H1 (cell line): Measurements from ENCODE around the gene PITX3. TPM values are rescaled to one million over a fixed set of nuclear protein-coding genes. Genes with fewer than 3 reads are reported as not detected.
A peak's percentile ranks its signal among the peaks of the same experiment; 100 is the strongest.

Experiments used
- CTCF ChIA-PET: fragments of 300-600 bp; sonication (Branson Sonifier 250); formaldehyde crosslinking; loops from one replicate; lab custom pipeline; 2021; ENCODE audit not compliant: partially characterized antibody; lab: Charles Lee
- POLR2A ChIA-PET: fragments of 300-600 bp; sonication (Branson Sonifier 250); formaldehyde crosslinking; loops from one replicate; lab custom pipeline; 2021; ENCODE audit warnings: inconsistent platforms; ENCODE audit not compliant: partially characterized antibody; lab: Charles Lee
- DNase-seq, 2 experiments: peaks; one replicate each; pipeline versions ENCODE4 v3.0.0 to v3.0.0-alpha.2; 2010 to 2022; ENCODE audit warnings: low spot score in 2 of 2, low read depth in 1 of 2, mixed read lengths in 1 of 2
- FAIRE-seq: peaks from 2 replicates; lab custom pipeline; 2011; peaks lifted over from hg19 to GRCh38; lab: Jason Lieb, UNC
- H2AFZ ChIP-seq: 2 replicates; pipeline ENCODE4 v1.8.1; 2012; ENCODE audit warnings: low read length, inconsistent platforms
- H2AK5ac ChIP-seq: 2 replicates; pipeline ENCODE4 v1.6.1; 2013; ENCODE audit warnings: low read depth, low read length
- H2BK120ac ChIP-seq: replicated peaks from 2 replicates; pipeline ENCODE3; 2013; ENCODE audit warnings: low read depth, low read length, inconsistent platforms
- H2BK12ac ChIP-seq: 2 replicates; pipeline ENCODE4 v1.6.1; 2013; ENCODE audit warnings: low read depth, low read length
- H2BK15ac ChIP-seq: 2 replicates; pipeline ENCODE4 v1.6.1; 2013; ENCODE audit warnings: low read length
- H2BK20ac ChIP-seq: 2 replicates; pipeline ENCODE4 v1.6.1; 2013; ENCODE audit warnings: low read length
- H2BK5ac ChIP-seq: 2 replicates; pipeline ENCODE4 v1.6.1; 2013; ENCODE audit warnings: low read depth, low read length
- H3K14ac ChIP-seq: 2 replicates; pipeline ENCODE4 v1.6.1; 2013; ENCODE audit warnings: inconsistent platforms; ENCODE audit not compliant: insufficient read length
- H3K18ac ChIP-seq: 2 replicates; pipeline ENCODE4 v1.6.1; 2013; ENCODE audit warnings: low read length; ENCODE audit errors: extremely low read depth
- H3K23ac ChIP-seq: 2 replicates; pipeline ENCODE4 v1.6.1; 2013; ENCODE audit warnings: inconsistent platforms; ENCODE audit not compliant: insufficient read length
- H3K23me2 ChIP-seq: 2 replicates; pipeline ENCODE4 v1.6.1; 2013; ENCODE audit warnings: low read depth, low read length
- H3K27ac ChIP-seq: 2 replicates; pipeline ENCODE4 v1.6.1; 2011; ENCODE audit warnings: low read depth, low read length, inconsistent platforms
- H3K27me3 ChIP-seq, 4 experiments: replicated peaks in 1 of 4; 1 replicate in 1 of 4; 2 replicates in 3 of 4; pipeline versions ENCODE4 v1.6.1 to v1.8.1; 2011 to 2013; ENCODE audit warnings: low read length in 3 of 4, mild to moderate bottlenecking in 3 of 4, inconsistent platforms in 2 of 4, mixed read lengths in 2 of 4, moderate library complexity in 1 of 4; ENCODE audit not compliant: control insufficient read depth in 3 of 4, insufficient read depth in 3 of 4; ENCODE audit errors: extremely low read depth in 1 of 4
- H3K36me3 ChIP-seq, 4 experiments: 2 replicates each; pipeline versions ENCODE4 v1.6.1 to v1.8.1; 2011 to 2013; ENCODE audit warnings: mild to moderate bottlenecking in 4 of 4, low read length in 3 of 4, moderate library complexity in 2 of 4, control low read depth in 1 of 4, inconsistent platforms in 1 of 4; ENCODE audit not compliant: insufficient read depth in 4 of 4, control insufficient read depth in 2 of 4
- H3K4ac ChIP-seq: replicated peaks from 2 replicates; pipeline ENCODE3; 2013; ENCODE audit warnings: low read length, low read depth, mixed read lengths, inconsistent platforms; ENCODE audit not compliant: insufficient read length
- H3K4me1 ChIP-seq, 4 experiments: replicated peaks in 1 of 4; 1 replicate in 1 of 4; 2 replicates in 3 of 4; pipeline versions ENCODE4 v1.6.1 to v1.8.1; 2011 to 2013; ENCODE audit warnings: low read length in 3 of 4, inconsistent platforms in 2 of 4, mixed read lengths in 1 of 4; ENCODE audit not compliant: insufficient read depth in 4 of 4, control insufficient read depth in 3 of 4
- H3K4me2 ChIP-seq, 2 experiments: 2 replicates each; pipeline versions ENCODE4 v1.6.1 to v1.8.1; 2011 to 2013; ENCODE audit warnings: low read depth in 2 of 2, low read length in 2 of 2, control low read depth in 1 of 2, inconsistent platforms in 1 of 2, mild to moderate bottlenecking in 1 of 2; ENCODE audit not compliant: insufficient read depth in 1 of 2
- H3K4me3 ChIP-seq, 4 experiments: fragments of 200-600, 300-600 bp in 1 of 4; sonication (generic), shearing (Covaris generic), sonication (Bioruptor Twin) in 1 of 4; 2 replicates each; pipeline versions ENCODE4 v1.5.1 to v1.8.1; 2011 to 2016; ENCODE audit warnings: low read length in 4 of 4, low read depth in 3 of 4, control low read depth in 2 of 4, inconsistent platforms in 2 of 4, mild to moderate bottlenecking in 2 of 4, mixed read lengths in 1 of 4, moderate library complexity in 1 of 4; ENCODE audit not compliant: insufficient read depth in 2 of 4; ENCODE audit errors: extremely low read depth in 1 of 4
- H3K56ac ChIP-seq: replicated peaks from 2 replicates; pipeline ENCODE3; 2013; ENCODE audit warnings: low read depth, mild to moderate bottlenecking, mixed read lengths, low read length, inconsistent platforms; ENCODE audit not compliant: insufficient read length
- H3K79me1 ChIP-seq: 2 replicates; pipeline ENCODE4 v1.6.1; 2013; ENCODE audit warnings: low read depth, low read length, control low read depth
- H3K79me2 ChIP-seq, 2 experiments: 2 replicates each; pipeline versions ENCODE4 v1.6.1 to v1.8.1; 2012 to 2013; ENCODE audit warnings: low read length in 2 of 2, mild to moderate bottlenecking in 2 of 2, inconsistent platforms in 1 of 2; ENCODE audit not compliant: insufficient read depth in 2 of 2, control insufficient read depth in 1 of 2
- H3K9ac ChIP-seq, 4 experiments: replicated peaks in 1 of 4; 1 replicate in 1 of 4; 2 replicates in 3 of 4; pipeline versions ENCODE4 v1.6.1 to v1.8.1; 2011 to 2013; ENCODE audit warnings: low read depth in 3 of 4, low read length in 3 of 4, control low read depth in 2 of 4, mild to moderate bottlenecking in 2 of 4, moderate library complexity in 2 of 4, inconsistent platforms in 1 of 4; ENCODE audit errors: extremely low read depth in 1 of 4
- H3K9me3 ChIP-seq, 2 experiments: 2 replicates each; pipeline versions ENCODE4 v1.6.1 to v1.8.1; 2012 to 2013; ENCODE audit warnings: mild to moderate bottlenecking in 2 of 2, moderate library complexity in 2 of 2, control low read depth in 1 of 2, inconsistent platforms in 1 of 2, low read depth in 1 of 2, low read length in 1 of 2, mixed read lengths in 1 of 2; ENCODE audit not compliant: insufficient read depth in 2 of 2
- H4K20me1 ChIP-seq, 2 experiments: replicated peaks in 1 of 2; 2 replicates each; pipeline versions ENCODE3 to v1.8.1; 2011 to 2013; ENCODE audit warnings: inconsistent platforms in 2 of 2, low read length in 2 of 2, mild to moderate bottlenecking in 1 of 2; ENCODE audit not compliant: insufficient read depth in 2 of 2, control insufficient read depth in 1 of 2
- H4K5ac ChIP-seq: 2 replicates; pipeline ENCODE4 v1.6.1; 2013; ENCODE audit warnings: low read length, low read depth, mixed read lengths, inconsistent platforms; ENCODE audit not compliant: insufficient read length
- H4K8ac ChIP-seq: 2 replicates; pipeline ENCODE4 v1.8.0; 2013; ENCODE audit warnings: mild to moderate bottlenecking, moderate library complexity, low read length, inconsistent platforms; ENCODE audit not compliant: insufficient read depth; ENCODE audit errors: extremely low read depth
- H4K91ac ChIP-seq: replicated peaks from 2 replicates; pipeline ENCODE3; 2013; ENCODE audit warnings: low read length, mixed read lengths, inconsistent platforms; ENCODE audit not compliant: insufficient read length
- CBX5 ChIP-seq: fragments of 300-800, 300-1000 bp; sonication (generic); IDR thresholded peaks from 2 replicates; pipeline ENCODE4 v1.7.1; 2016; ENCODE audit warnings: antibody characterized with exemption, low read length, low read depth
- CREB1 ChIP-seq: IDR thresholded peaks from 2 replicates; pipeline ENCODE4 v1.6.1; 2012; ENCODE audit warnings: inconsistent platforms
- EGR1 ChIP-seq: IDR thresholded peaks from 2 replicates; pipeline ENCODE4 v1.6.1; 2011; ENCODE audit warnings: low read depth, low read length, borderline replicate concordance
- SUZ12 ChIP-seq: fragments of 200-600 bp; sonication (generic); IDR thresholded peaks from 2 replicates; pipeline ENCODE4 v1.6.1; 2012; ENCODE audit warnings: mild to moderate bottlenecking, inconsistent platforms, low read length, moderate library complexity, mixed read lengths
- YY1 ChIP-seq: IDR thresholded peaks from 2 replicates; pipeline ENCODE4 v1.6.1; 2011; ENCODE audit warnings: low read depth, mild to moderate bottlenecking, low read length
- WGBS, 2 experiments: shearing (Covaris generic) in 1 of 2; methylation state at CpG; one replicate each; pipeline versions ENCODE4 v1.1.6 to v1.1.7; 2013 to 2015; ENCODE audit warnings: low lambda C conversion rate in 2 of 2, mixed read lengths in 2 of 2, inconsistent platforms in 1 of 2, low coverage in 1 of 2, missing lambda C conversion rate in 1 of 2; ENCODE audit not compliant: insufficient replicate concordance in 2 of 2, insufficient coverage in 1 of 2, insufficient read length in 1 of 2; ENCODE audit errors: extremely low coverage in 1 of 2, missing lambda C conversion rate in 1 of 2; 5-methylcytosine and 5-hydroxymethylcytosine counted together
- polyA plus RNA-seq, 7 experiments: library from polyadenylated mRNA; depleted of rRNA in 3 of 7; stranded (reverse) in 5 of 7; unstranded in 2 of 7; fragments of >200 nt in 5 of 7; fragments of 200-250 nt in 2 of 7; gene quantifications; 1 replicate in 5 of 7; 2 replicates in 1 of 7; 4 replicates in 1 of 7; pipeline versions ENCODE4 v1.2.1 to v1.2.3, GENCODE V29; 2011 to 2013; ENCODE audit warnings: missing spikeins in 2 of 7, mixed read lengths in 2 of 7
- total RNA-seq: library from RNA; stranded (reverse); fragmentation: NEBNext Ultra II Directional; extraction: Animal tissue kit (Norgen Biotek cat#: 25700); gene quantifications from 2 replicates; pipeline ENCODE4 v1.2.1, GENCODE V29; 2021

The PITX3 gene
- total and polyA plus RNA-seq, 2 of the 8 experiments (the other 6 are each of a cell fraction or from before 2014, with no cell fraction given) = 0.18 to 0.41 TPM

- peaks cover 7% of the 10 kb centered on the region for H3K23me2 ChIP-seq
- no peak overlapping the region for H2BK15ac ChIP-seq
- H3K27ac ChIP-seq = no peak overlapping the region
- H2AFZ ChIP-seq = no peak overlapping the region
- no peak for DNase-seq
- FAIRE-seq = no peak
- H3K36me3 ChIP-seq = no peaks in the 10 kb centered on the region
- POLR2A ChIA-PET = interaction anchor here (1.2 to 2.0 kb wide), 2 partner anchors 15 to 94 kb away, joined by 4 to 12 read pairs; partner anchors contain the start of gene NOLC1
- no peak overlapping the region for H3K23ac ChIP-seq
- H3K9ac ChIP-seq = peak overlapping the region in 2 of 4 experiments; percentile 45 to 94; a peak in 2 of 7 replicates
- peaks cover 2 to 8% (median 4%) of the 10 kb centered on the region in 4 experiments; a peak in 5 of 7 replicates for H3K4me1 ChIP-seq
- H4K5ac ChIP-seq = no peak overlapping the region
- H3K14ac ChIP-seq = no peak overlapping the region
- H3K56ac ChIP-seq = no peak overlapping the region
- CTCF ChIA-PET = interaction anchor here (0.6 to 3.3 kb wide), 7 partner anchors 12 to 154 kb away, joined by 3 to 19 read pairs (median 6); no protein-coding TSS in a partner anchor
- H3K4me3 ChIP-seq = peak overlapping the region; percentile 86 to 98 (median 92)
- H3K79me1 ChIP-seq = peaks cover 9% of the 10 kb centered on the region
- no peak overlapping the region for H4K91ac ChIP-seq
- H2BK20ac ChIP-seq = no peak overlapping the region
- H3K18ac ChIP-seq = no peak overlapping the region
- H4K8ac ChIP-seq = no peak overlapping the region
- no peak overlapping the region for H2BK120ac ChIP-seq
- H2BK5ac ChIP-seq = no peak overlapping the region
- 62% methylated on average over 3 of the region's 3 CpGs; no CpG with 5 or more reads in 1 of the 2 experiments for WGBS, 2 experiments
- H3K79me2 ChIP-seq = peaks cover 0 to 38% of the 10 kb centered on the region in 2 experiments; a peak in 2 of 4 replicates
- H3K4me2 ChIP-seq = peak overlapping the region; percentile 75 to 81
- TF ChIP-seq CBX5 (no peak), SUZ12 (no peak), CREB1 (no peak), EGR1 (no peak), YY1 (no peak)
- H2AK5ac ChIP-seq = no peak overlapping the region
- H3K4ac ChIP-seq = no peak overlapping the region
- no peak overlapping the region for H2BK12ac ChIP-seq
- peaks cover 5 to 7% of the 10 kb centered on the region in 2 experiments for H4K20me1 ChIP-seq
- H3K9me3 ChIP-seq = no peaks in the 10 kb centered on the region
- H3K27me3 ChIP-seq = peaks cover 12 to 22% (median 16%) of the 10 kb centered on the region in 4 experiments
These were observed 4.9 kb upstream of the PITX3 start for GRCh38 chr10:102246261-102246660.
